ENCODE data around the gene TMEM127. TPM values are rescaled to one million over a fixed set of nuclear protein-coding genes. Genes with fewer than 3 reads are reported as not detected.
"Not testable (repeated sequence)": the region's sequence is repeated elsewhere in the genome, so short reads cannot be mapped to it uniquely, and the experiment has no call there.

The TMEM127 gene
- polyA plus RNA-seq, 4 donors: 34.2 to 45.8 (median 43.7) TPM

DNA sequence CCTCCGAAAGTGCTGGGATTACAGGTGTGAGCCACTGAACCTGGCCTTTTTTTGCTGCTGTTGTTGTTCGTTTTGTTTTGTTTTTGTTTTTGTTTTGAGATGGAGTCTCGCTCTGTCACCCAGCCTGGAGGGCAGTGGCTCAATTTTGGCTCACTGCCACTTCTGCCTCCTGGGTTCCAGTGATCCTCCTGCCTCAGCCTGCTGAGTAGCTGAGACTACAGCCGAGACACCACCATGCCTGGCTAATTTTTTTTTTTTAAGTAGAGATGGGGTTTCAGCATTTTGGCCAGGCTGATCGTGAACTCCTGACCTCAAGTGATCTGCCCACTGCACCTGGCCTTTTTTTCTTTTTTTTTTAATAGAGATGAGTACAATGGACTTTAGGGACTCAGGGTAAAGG, 22.0 kb downstream of the TMEM127 start:
- no peak for DNase-seq (ENCODE audit: low read depth in 4 of 4, low spot score in 3 of 4)

DNA sequence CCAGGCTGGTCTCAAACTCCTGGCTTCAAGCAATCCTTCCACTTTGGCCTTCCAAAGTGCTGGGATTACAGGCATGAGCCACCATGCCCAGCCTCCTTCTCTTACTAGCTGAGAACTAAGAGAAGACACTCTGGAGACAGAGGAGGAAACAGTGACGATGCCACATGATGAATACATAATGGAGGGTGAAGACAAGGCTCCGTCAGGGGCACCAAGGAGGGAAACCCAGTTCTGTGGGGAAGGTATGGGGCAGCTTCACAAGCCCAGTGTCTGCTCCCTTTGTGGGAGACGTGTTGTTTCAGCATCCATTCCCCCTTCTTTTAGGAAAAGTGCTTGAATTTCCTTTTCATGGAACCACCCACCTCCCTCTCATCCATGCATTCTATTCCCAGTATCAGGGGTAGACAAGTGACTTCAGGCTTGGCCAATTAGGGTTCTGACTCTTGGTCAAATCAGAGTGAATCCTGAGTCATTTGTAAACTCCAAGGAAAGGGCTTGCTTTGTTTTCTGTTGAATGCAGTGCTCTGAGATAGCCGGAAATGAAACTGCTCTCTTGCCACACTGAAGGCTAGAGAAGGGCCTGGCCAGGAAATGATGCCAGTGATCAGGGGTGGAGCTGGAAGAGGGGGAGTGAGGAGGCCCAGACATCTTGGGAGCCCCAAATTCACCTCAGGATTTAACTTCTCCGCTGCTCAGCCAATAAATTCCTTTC, 23.7 kb downstream of the TMEM127 start:
- no peak for DNase-seq (ENCODE audit: low read depth in 4 of 4, low spot score in 3 of 4)

DNA sequence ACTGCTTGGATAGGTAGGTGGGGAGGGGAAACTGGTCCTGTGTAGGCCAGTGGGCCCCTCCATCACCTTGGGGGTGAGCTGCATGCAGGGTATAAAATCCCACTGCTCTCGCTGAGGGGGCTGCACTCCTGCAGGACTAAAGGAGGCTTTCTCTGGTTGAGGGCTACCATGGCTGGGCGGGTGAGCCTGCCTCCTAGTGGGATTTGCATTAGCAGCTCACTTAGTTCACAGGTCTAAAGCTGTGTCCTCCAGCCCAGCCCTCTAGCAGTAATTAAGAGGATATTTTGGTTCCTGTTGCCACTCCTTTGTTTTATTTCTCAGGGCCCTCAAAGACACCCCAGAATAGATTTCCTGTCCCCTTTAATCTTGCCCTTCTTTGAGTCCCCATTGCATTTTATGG, 24.6 kb downstream of the TMEM127 start:
- DNase-seq (ENCODE audit: low read depth in 4 of 4, low spot score in 3 of 4): no peak

DNA sequence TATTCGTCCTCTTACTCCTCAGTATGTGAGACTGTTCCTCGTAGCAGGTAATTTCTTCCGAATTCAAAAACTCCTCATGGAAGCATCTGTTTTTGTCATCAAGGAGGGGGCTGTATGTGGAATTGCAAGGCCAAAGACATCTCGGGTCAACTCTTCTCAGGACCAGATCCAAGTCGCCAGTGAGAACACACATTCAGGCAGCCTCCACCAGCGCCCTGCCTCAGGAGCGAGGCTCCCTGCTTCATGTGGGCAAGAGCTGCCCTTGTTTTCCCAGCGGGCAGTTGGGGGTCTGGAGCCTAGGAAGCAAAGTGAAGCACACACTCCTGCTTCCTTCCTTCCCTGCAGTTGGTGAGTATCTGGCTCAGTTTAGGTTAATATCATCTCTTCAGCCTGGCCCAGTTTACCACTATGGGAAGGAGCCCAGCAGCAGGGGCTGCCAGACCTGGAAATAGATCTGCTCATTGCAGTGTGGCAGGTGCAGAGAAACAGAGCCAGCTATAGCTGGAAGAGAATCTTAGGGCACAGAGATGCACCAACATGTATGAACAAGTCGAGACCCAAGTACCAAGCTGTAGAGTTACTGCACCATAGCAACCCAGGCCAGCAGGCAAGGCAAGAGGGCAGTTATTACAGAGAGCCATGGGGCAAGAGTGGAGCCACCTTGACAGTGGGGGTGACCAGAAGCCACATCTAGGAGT, 25.3 kb downstream of the TMEM127 start:
- no peak for DNase-seq (ENCODE audit: low read depth in 4 of 4, low spot score in 3 of 4)

DNA sequence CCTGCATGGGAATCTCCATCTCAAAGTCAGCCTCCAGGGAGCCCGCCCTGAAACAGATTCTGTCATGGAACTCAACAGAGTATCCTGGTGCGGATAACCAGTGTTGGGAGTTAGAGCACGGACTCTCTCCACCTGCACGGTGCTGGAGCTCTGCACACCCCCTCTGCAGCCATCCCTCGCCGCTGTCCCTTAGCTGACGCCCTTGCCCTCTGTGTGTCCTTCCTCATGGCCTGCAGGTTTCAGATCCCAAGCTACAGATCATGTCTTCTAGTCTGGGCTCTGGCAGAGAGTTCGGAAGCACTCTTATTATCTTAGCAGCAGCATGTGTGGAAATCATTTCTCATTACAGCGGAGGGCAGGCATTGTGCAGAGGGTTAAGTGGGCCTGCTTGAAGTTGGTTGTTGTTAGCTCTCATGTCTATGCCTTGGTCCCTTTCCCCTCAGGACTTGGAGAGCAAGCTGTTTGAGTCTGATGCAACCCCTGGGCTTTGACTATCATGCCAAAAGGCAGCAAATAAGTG, 26.0 kb downstream of the TMEM127 start:
- DNase-seq (ENCODE audit: low read depth in 4 of 4, low spot score in 3 of 4): no peak

DNA sequence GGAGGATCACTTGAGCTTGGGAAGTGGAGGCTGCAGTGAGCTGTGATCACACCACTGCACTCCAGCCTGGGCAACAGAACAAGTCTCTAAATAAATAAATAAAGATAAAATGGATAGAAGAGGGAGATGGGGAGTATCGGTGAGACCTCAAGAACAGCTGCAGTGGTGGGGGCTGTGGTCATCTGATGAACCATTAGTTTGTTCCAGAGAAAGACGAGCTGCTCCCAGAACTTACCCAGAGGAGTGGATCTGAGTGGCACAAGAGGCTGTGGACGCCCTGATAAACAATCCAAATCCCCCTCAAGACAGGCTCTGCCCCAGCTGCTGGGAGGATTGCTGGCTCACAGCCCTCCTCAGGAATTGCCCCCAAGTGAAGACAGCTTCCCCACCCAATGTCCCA, 26.7 kb downstream of the TMEM127 start:
- no peak for DNase-seq (ENCODE audit: low read depth in 4 of 4, low spot score in 3 of 4)

DNA sequence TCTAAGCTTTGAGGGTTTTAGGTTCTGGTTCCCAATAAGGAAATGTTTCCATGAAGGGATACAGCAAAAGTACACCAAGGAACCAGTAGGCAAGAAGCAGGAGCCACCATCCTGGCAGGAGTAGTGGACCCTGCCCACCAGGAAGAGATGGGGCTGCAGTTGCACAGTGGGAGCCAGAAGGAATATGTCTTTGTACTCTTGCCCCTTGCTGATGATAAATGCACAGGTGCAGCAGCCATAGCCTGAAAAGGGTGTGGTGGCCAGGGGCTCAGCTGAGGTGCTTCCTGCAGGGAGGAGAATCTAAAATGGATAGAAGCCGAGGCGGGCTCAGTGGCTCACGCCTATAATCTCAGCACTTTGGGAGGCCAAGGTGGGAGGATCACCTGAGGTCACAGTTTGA, 27.5 kb downstream of the TMEM127 start:
- no peak for DNase-seq (ENCODE audit: low read depth in 4 of 4, low spot score in 3 of 4)

GRCh38 chr2:96236882-96237281, 28.9 kb downstream of the TMEM127 start:
- DNase-seq (ENCODE audit: low read depth in 4 of 4, low spot score in 3 of 4): no peak

DNA sequence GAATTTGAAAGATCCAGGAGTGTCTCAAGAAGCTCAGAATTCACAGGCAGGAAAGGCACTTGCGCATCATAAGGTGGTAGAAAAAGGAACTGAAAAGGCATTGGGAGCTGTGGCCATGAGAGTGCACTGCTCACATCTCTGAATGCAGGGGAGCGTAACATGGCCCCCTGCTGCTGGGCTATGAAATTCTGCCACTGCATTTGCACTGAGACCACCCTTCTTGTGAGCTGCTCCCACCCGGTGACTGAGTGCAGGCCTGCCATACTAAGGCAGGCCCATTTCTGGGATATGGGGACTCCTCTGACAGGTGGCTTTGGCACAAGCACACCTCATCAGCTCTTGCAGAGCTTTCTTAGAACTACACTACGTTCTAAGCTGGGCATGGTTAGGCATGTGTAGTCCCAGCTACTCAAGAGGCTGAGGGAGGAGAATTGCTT, 31.9 kb downstream of the TMEM127 start:
- no peak for DNase-seq (ENCODE audit: low read depth in 4 of 4, low spot score in 3 of 4)

DNA sequence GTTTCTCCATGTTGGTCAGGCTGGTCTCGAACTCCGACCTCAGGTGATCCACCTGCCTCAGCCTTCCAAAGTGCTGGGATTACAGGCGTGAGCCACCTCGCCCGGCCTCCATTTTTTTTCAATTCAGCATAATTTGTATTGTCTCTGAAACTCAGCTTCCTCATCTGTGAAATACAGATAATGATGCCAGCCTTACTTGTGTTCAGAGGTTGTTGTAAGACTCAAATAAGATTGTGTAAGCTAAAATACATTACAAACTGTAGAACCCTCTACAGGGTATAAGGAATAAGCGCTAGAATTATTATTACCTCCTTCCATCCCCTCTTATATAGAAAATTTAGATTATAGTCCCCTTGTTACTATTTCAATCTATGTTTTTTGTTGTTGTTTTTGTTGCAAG, 32.4 kb downstream of the TMEM127 start:
- no peak for DNase-seq (ENCODE audit: low read depth in 4 of 4, low spot score in 3 of 4)

GRCh38 chr2:96231316-96231715, 34.5 kb downstream of the TMEM127 start:
- no peak for DNase-seq (ENCODE audit: low read depth in 4 of 4, low spot score in 3 of 4)

DNA sequence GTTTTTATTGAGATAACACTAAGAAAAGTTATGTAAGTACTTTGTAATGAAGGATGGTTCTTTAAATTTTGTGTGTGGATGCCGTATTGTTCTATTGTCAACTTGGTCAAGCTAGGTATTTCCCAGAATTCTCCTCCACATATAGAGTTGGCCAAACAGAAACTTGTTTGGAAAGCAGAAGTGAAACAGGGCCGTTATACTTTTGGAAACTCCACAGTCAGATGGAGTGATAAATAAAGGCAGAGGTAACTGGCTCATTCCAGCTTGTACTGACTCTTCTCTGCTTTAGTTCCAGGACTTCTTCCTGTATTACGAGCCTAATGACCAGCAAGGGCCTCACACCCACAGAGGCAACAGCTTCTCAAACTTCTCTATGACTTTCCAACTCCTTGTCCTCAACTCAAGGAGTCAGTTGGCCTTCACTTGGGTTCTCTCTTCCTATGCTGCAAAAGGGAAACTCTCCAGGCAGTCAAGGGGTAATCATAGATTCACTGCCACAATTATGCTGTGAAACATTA, 40.7 kb downstream of the TMEM127 start:
- DNase-seq (ENCODE audit: low read depth in 4 of 4, low spot score in 3 of 4): no peak

DNA sequence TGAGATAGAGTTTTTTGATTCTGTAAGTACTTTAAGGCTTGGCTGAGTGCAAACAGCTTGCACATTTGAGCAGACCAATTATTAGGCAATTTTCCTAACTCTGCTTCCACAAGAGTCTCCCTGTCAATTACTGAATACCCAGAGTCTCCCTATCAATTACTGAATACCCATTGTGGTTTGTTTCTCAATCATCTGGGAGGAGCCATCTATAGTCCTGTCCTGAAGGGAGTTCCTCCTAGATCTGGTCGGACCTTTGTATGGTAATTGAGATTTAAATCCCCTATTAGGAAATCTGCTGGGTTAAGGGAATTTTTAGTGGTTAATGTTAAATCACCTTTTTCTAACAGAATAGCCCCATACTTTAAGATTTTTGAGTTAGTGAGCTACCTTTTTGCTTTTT, 44.7 kb downstream of the TMEM127 start:
- DNase-seq (ENCODE audit: low read depth in 4 of 4, low spot score in 3 of 4): not testable (repeated sequence)

DNA sequence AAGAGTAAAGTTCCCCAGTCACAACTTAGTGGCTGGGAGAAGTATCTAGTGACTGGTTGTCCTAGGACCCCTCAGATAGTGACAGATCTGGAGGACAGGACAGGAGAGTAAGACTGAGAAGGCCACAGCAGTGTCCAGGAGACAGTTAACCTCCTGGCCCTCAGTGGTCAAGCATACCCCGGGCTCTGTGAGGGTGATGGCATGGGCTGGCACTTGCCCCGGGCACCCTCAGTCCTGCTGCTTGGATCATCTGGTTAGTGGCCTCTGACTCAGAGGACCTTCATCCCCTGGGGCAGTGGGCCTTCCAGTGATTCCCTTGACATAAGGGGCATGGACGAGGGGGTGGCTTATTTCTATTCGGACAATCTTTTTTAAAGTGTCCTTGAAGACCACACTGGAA, 45.8 kb downstream of the TMEM127 start:
- not testable (repeated sequence) for DNase-seq (ENCODE audit: low read depth in 4 of 4, low spot score in 3 of 4)

DNA sequence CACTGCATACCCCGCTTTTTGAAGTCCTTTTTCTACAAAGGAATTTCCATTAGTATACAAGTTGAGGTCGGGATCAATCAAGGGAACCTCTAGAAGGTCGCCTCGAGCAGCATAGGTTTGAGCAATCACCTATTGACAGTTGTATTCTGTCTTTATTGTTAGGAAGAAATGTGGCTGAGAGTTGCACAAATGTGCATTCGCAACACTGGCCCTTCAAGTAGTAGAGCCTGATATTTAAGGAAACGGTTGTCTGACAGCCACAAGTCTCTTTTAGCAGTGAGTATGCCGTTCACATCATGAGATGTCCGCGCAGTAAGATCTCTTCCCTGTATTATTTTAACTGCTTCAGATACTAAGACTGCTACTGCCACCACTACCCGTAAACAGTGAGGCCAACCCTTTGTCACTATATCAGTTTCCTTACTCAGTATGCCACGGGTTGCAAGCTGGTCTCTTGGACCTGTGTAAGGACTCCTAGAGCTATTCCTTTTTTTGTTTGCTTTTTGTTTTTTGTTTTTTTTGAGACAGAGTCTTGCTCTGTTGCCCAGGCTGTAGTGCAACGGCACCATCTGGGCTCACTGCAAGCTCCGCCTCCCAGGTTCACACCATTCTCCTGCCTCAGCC, 47.2 kb downstream of the TMEM127 start:
- DNase-seq (ENCODE audit: low read depth in 4 of 4, low spot score in 3 of 4): no peak

DNA sequence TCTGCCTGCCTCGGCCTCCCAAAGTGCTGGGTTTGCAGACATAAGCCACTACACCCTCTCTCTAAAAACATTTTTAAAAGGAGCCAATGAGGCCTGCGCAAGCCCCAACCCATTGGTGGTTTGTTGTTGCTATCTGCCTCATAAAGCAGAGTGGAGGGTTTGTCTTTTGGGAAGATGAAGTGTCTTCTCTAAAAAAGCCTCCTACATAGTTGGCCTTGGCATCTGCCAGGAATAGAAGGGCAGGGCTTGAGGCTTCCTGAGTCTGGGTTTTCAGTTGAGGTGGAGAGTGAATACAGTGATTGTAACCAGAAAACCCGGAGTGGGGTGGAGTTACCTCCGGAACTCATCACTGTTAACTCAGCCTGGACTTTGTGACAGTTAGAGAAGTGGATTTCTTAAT, 51.2 kb downstream of the TMEM127 start:
- DNase-seq (ENCODE audit: low read depth in 4 of 4, low spot score in 3 of 4): no peak

DNA sequence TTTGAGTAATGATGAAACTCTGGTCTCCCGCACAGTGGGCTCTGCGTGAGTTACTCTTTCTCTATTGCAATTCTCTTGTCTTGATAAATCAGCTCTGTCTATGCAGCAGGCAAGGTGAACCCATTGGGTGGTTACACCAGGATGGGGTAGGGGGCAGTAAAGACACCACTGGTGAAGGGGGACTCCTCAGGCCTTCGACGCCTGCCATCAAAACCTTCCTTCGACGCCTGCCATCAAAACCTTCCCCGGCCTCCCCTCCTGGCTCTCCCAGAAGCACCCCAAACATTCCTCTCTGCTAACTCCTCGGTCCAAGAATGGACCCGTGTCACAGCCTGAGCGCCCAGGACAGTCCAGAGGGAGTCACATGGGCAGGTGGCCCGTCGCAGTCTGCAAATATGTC, 52.4 kb downstream of the TMEM127 start:
- no peak for DNase-seq (ENCODE audit: low read depth in 4 of 4, low spot score in 3 of 4)

DNA sequence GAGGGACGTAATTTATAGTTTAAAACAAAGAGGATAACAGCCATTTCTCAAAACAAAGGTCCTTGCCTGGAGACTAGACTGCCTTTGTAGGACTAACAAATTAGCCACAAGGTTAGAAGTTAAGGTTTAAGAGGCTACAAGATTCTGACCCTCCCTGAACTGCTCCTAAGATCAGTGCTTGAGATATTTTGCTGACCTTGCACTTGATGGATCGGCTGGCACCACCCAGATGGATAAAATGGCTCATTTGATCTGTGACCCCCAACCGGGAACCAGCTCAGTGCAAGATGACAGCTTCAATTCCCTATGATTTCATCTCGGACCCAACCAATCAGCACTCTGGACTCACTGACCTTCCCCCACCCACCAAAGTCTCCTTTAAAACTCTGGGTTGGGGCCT, 53.5 kb downstream of the TMEM127 start:
- DNase-seq (ENCODE audit: low read depth in 4 of 4, low spot score in 3 of 4): no peak

DNA sequence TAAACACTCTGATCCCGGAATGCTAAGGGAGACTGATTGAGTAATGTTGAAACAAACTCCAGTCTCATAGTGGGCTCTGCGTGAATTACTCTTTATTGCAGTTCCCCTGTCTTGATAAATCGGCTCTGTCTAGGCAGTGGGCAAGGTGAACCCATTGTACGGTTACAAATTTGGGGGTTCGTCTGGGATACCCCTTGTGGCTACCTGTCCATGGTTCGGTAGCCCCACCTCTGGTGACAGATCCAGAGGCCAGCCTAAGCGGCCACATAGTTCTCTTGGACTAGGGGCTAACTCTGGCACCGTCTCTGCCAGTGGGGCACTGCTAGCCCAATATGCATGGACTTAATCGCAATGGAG, 56.1 kb downstream of the TMEM127 start:
- DNase-seq (ENCODE audit: low read depth in 4 of 4, low spot score in 3 of 4): no peak

- no peak for DNase-seq (ENCODE audit: low read depth in 4 of 4, low spot score in 3 of 4)
These were observed 56.6 kb downstream of the TMEM127 start for GRCh38 chr2:96209011-96209728.
